IMR-90 (cell line): ENCODE measurements around the gene BLVRA. TPM values are rescaled to one million over a fixed set of nuclear protein-coding genes. Genes with fewer than 3 reads are reported as not detected.

Source experiments
- ATAC-seq: fragments of 200-7000 bp; cut with Tn5 transposase; 2 replicates; pipeline ENCODE4 v1.9.1; 2020; ENCODE audit warnings: low read depth, mild to moderate bottlenecking, moderate library complexity
- BruUV-seq: library from RNA; stranded (reverse); fragments of 400-500 nt; replicated peaks from 2 replicates; lab custom pipeline; 2021; lab: Mats Ljungman, UMichigan
- CTCF ChIA-PET: fragments of 300-600 bp; formaldehyde crosslinking; extraction: SDS; loops from one replicate; lab custom pipeline; 2021; ENCODE audit warnings: antibody characterized with exemption; lab: Yijun Ruan, JAX
- POLR2A ChIA-PET: fragments of 300-600 bp; sonication (Branson Sonifier 250); formaldehyde crosslinking; loops from one replicate; lab custom pipeline; 2022; ENCODE audit warnings: antibody characterized with exemption; ENCODE audit not compliant: unreplicated experiment; lab: Charles Lee
- DNase-seq: peaks from one replicate; pipeline ENCODE4 v3.0.0; 2013
- H2AFZ ChIP-seq: replicated peaks from 2 replicates; pipeline ENCODE3; 2013; ENCODE audit warnings: low read length, mild to moderate bottlenecking; ENCODE audit not compliant: poor library complexity
- H2AK5ac ChIP-seq: 2 replicates; pipeline ENCODE4 v1.6.1; 2013; ENCODE audit warnings: low read depth, low read length, inconsistent platforms
- H2AK9ac ChIP-seq: replicated peaks from 2 replicates; pipeline ENCODE3; 2013; ENCODE audit warnings: mild to moderate bottlenecking, low read depth, low read length, moderate library complexity; ENCODE audit not compliant: poor library complexity
- H2BK120ac ChIP-seq: 2 replicates; pipeline ENCODE4 v1.6.1; 2013; ENCODE audit warnings: low read depth, low read length, inconsistent platforms
- H2BK15ac ChIP-seq: 3 replicates; pipeline ENCODE4 v1.6.1; 2013; ENCODE audit warnings: low read depth, low read length, inconsistent platforms
- H2BK20ac ChIP-seq: 2 replicates; pipeline ENCODE4 v1.6.1; 2013; ENCODE audit warnings: low read depth, mild to moderate bottlenecking, inconsistent platforms, low read length, moderate library complexity
- H2BK5ac ChIP-seq: 2 replicates; pipeline ENCODE4 v1.6.1; 2013; ENCODE audit warnings: mild to moderate bottlenecking, low read depth, low read length, inconsistent platforms; ENCODE audit not compliant: poor library complexity, severe bottlenecking
- H3K14ac ChIP-seq: replicated peaks from 2 replicates; pipeline ENCODE4 v1.6.1; 2013; ENCODE audit warnings: low read depth, low read length, inconsistent platforms
- H3K18ac ChIP-seq: 2 replicates; pipeline ENCODE4 v1.6.1; 2013; ENCODE audit warnings: low read depth, low read length, control low read depth
- H3K23ac ChIP-seq: 2 replicates; pipeline ENCODE4 v1.6.1; 2013; ENCODE audit warnings: low read depth, low read length, inconsistent platforms
- H3K27ac ChIP-seq: 2 replicates; pipeline ENCODE4 v1.5.1; 2013; ENCODE audit warnings: mild to moderate bottlenecking, control low read depth, low read length; ENCODE audit not compliant: insufficient read depth
- H3K27me3 ChIP-seq: 2 replicates; pipeline ENCODE4 v1.6.1; 2013; ENCODE audit warnings: low read length; ENCODE audit not compliant: control insufficient read depth, insufficient read depth
- H3K36me3 ChIP-seq: 2 replicates; pipeline ENCODE4 v1.6.1; 2013; ENCODE audit warnings: low read length, mixed read lengths; ENCODE audit not compliant: control insufficient read depth, insufficient read depth
- H3K4ac ChIP-seq: 2 replicates; pipeline ENCODE4 v1.6.1; 2013; ENCODE audit warnings: low read depth, low read length, inconsistent platforms
- H3K4me1 ChIP-seq: 2 replicates; pipeline ENCODE4 v1.6.1; 2013; ENCODE audit warnings: low read length, mixed read lengths; ENCODE audit not compliant: control insufficient read depth, insufficient read depth
- H3K4me2 ChIP-seq: 2 replicates; pipeline ENCODE4 v1.6.1; 2013; ENCODE audit warnings: low read depth, mild to moderate bottlenecking, control low read depth, low read length, moderate library complexity
- H3K4me3 ChIP-seq: 2 replicates; pipeline ENCODE4 v1.5.1; 2013; ENCODE audit warnings: low read depth, mild to moderate bottlenecking, control low read depth, low read length, moderate library complexity; ENCODE audit not compliant: insufficient read depth
- H3K56ac ChIP-seq: 2 replicates; pipeline ENCODE4 v1.6.1; 2013; ENCODE audit warnings: low read length, inconsistent platforms; ENCODE audit not compliant: insufficient read depth; ENCODE audit errors: extremely low read depth
- H3K79me1 ChIP-seq, 2 experiments: 2 replicates each; pipeline ENCODE4 v1.6.1; 2013; ENCODE audit warnings: low read length in 2 of 2, inconsistent platforms in 1 of 2, low read depth in 1 of 2
- H3K9ac ChIP-seq: 2 replicates; pipeline ENCODE4 v1.6.1; 2013; ENCODE audit warnings: low read depth, low read length, control low read depth
- H3K9me1 ChIP-seq: 2 replicates; pipeline ENCODE4 v1.6.1; 2013; ENCODE audit warnings: low read length, inconsistent platforms; ENCODE audit not compliant: insufficient read depth
- H3K9me3 ChIP-seq: 2 replicates; pipeline ENCODE4 v1.6.1; 2013; ENCODE audit warnings: low read length; ENCODE audit not compliant: control insufficient read depth, insufficient read depth
- H4K20me1 ChIP-seq: 2 replicates; pipeline ENCODE4 v1.6.1; 2013; ENCODE audit warnings: low read length, inconsistent platforms; ENCODE audit not compliant: insufficient read depth
- H4K5ac ChIP-seq: 2 replicates; pipeline ENCODE4 v1.6.1; 2013; ENCODE audit warnings: mild to moderate bottlenecking, low read depth, low read length, control low read depth
- H4K8ac ChIP-seq, 2 experiments: 2 replicates each; pipeline ENCODE4 v1.6.1; 2013; ENCODE audit warnings: low read depth in 2 of 2, low read length in 2 of 2, control low read depth in 1 of 2, inconsistent platforms in 1 of 2
- H4K91ac ChIP-seq: 2 replicates; pipeline ENCODE4 v1.6.1; 2013; ENCODE audit warnings: low read depth, low read length, inconsistent platforms; ENCODE audit not compliant: insufficient read depth
- FOS ChIP-seq: fragments of 150-350 bp; IDR thresholded peaks from 2 replicates; pipeline ENCODE4 v1.6.1; 2016; ENCODE audit warnings: low read depth, low read length
- MAFK ChIP-seq: IDR thresholded peaks from 2 replicates; pipeline ENCODE4 v1.6.1; 2012; ENCODE audit warnings: low read depth, low read length, improper control_type of control experiment
- MXI1 ChIP-seq: IDR thresholded peaks from 2 replicates; pipeline ENCODE4 v1.6.1; 2012; ENCODE audit warnings: low read depth, mild to moderate bottlenecking, low read length, moderate library complexity, borderline replicate concordance
- RAD21 ChIP-seq: IDR thresholded peaks from 2 replicates; pipeline ENCODE4 v1.6.1; 2012; ENCODE audit warnings: low read length, improper control_type of control experiment
- RFX5 ChIP-seq: IDR thresholded peaks from 2 replicates; pipeline ENCODE4 v1.8.0; 2012; ENCODE audit warnings: low read depth, mild to moderate bottlenecking, low read length, moderate library complexity
- WGBS, 2 experiments: methylation state at CpG; one replicate each; pipeline versions ENCODE4 v1.1.5 to v1.1.7; 2013; ENCODE audit warnings: missing lambda C conversion rate in 2 of 2; ENCODE audit not compliant: insufficient read length in 1 of 2; ENCODE audit errors: extremely low coverage in 2 of 2; 5-methylcytosine and 5-hydroxymethylcytosine counted together
- dilution Hi-C: fragments of 300-500 bp; cut with HindIII; formaldehyde crosslinking; loops from one replicate; pipeline ENCODE4 v1.14.3; 2018; ENCODE audit warnings: low sequenced_read_pairs; ENCODE audit not compliant: unreplicated experiment
- in situ Hi-C: fragments of 300-500 bp; cut with MboI; formaldehyde crosslinking; loops from 3 replicates; pipeline ENCODE4 v1.14.3; 2019; ENCODE audit warnings: low sequenced_read_pairs, inconsistent platforms, mixed read lengths
- intact Hi-C: fragments of 100-400 bp; cut with micrococcal nuclease; formaldehyde crosslinking; loops from 2 replicates; pipeline ENCODE4 v1.10.0; 2022
- polyA plus RNA-seq, 3 experiments: library from polyadenylated mRNA; depleted of rRNA; stranded (reverse); fragments of >200 nt; gene quantifications; 2 replicates each; pipeline ENCODE4 v1.2.3, GENCODE V29; 2012; ENCODE audit warnings: low replicate concordance in 1 of 3
- total RNA-seq: library from RNA; depleted of rRNA; stranded (reverse); fragments of >200 nt; gene quantifications from 2 replicates; pipeline ENCODE4 v1.2.3, GENCODE V29; 2012

The BLVRA gene
- total and polyA plus RNA-seq, 2 of the 4 experiments (the other 2 are of a cell fraction): 32.3 to 47.1 TPM

GRCh38 chr7:43834463-43835251 lies 76.2 kb downstream of the BLVRA start:
- DNase-seq: peak; percentile 40
- Histone ChIP-seq H3K9me1 (no peaks in the 10 kb centered on the region), H3K14ac (no peak overlapping the region), H2BK5ac (no peak overlapping the region), H3K27ac (no peak overlapping the region), H2AK5ac (no peak overlapping the region), H3K9me3 (peaks cover 1% of the 10 kb centered on the region; the same call in 1 of the 2 replicates), H2AFZ (no peak overlapping the region), H3K9ac (no peak overlapping the region), H3K56ac (no peak overlapping the region), H4K5ac (no peak overlapping the region), H4K20me1 (no peaks in the 10 kb centered on the region), H3K4me1 (no peaks in the 10 kb centered on the region), H3K27me3 (peaks cover 2% of the 10 kb centered on the region; the same call in 1 of the 2 replicates), H3K23ac (no peak overlapping the region), H3K79me1 (no peaks in the 10 kb centered on the region), H3K4me3 (peak overlapping the region; percentile 3; the same call in 1 of the 2 replicates), H4K91ac (no peak overlapping the region), H3K36me3 (no peaks in the 10 kb centered on the region), H3K18ac (no peak overlapping the region), H4K8ac (0 out of 4 replicates have a peak overlapping the region, but pooled peaks of 1 of the 2 experiments have one; percentile 6), H3K4me2 (peak overlapping the region; percentile 26; the same call in 1 of the 2 replicates), H2BK20ac (no peak overlapping the region), H3K4ac (no peak overlapping the region), H2BK120ac (no peak overlapping the region), H2AK9ac (no peak overlapping the region), H2BK15ac (no peak overlapping the region)
- no peak for ATAC-seq
- dilution Hi-C loops: no loop called here
- in situ Hi-C loops: loop anchor here (5.0 to 25.0 kb wide), 3 partner anchors 112 to 897 kb away; partner anchors contain the start of genes MRPL32, PSMA2 and STK17A
- CTCF ChIA-PET: interaction anchor here (1.3 to 2.1 kb wide), 2 partner anchors 10 to 252 kb away, joined by 3 to 7 read pairs; partner anchors contain the start of gene STK17A
- no peak for TF ChIP-seq RAD21
- TF ChIP-seq MAFK: no peak
- no peak for TF ChIP-seq RFX5
- no peak for TF ChIP-seq MXI1
- TF ChIP-seq FOS: no peak
- intact Hi-C loops: loop anchor here (5.0 to 10.0 kb wide), 2 partner anchors 380 to 892 kb away; no protein-coding TSS in a partner anchor
- POLR2A ChIA-PET: no interaction called here
- 89% methylated on average over 3 of the region's 8 CpGs; no CpG with 5 or more reads in 1 of the 2 experiments for WGBS, 2 experiments
- BruUV-seq: no TSS peak
